ENCODE measurements around the gene BIRC6.
"Not testable (repeated sequence)": the region's sequence is repeated elsewhere in the genome, so short reads cannot be mapped to it uniquely, and the experiment has no call there.

The BIRC6 gene

GRCh38 chr2:32356681-32357317 is at the start of gene BIRC6:
BIRC6 (plus strand) TSS chr2:32357023; CDS start chr2:32357162, 139 bp downstream.
- DNase-seq (ENCODE audit: low read depth in 3 of 3): peak; percentile 76 to 94 (median 77)

- DNase-seq (ENCODE audit: low read depth in 3 of 3): no peak
Measured at GRCh38 chr2:32310577-32310976, 46.2 kb upstream of the BIRC6 start.

GRCh38 chr2:32314886-32315285 is 41.9 kb upstream of the BIRC6 start:
- no peak for DNase-seq (ENCODE audit: low read depth in 3 of 3)

GRCh38 chr2:32328679-32329078 is 28.1 kb upstream of the BIRC6 start:
- DNase-seq (ENCODE audit: low read depth in 3 of 3): not testable (repeated sequence)

DNA sequence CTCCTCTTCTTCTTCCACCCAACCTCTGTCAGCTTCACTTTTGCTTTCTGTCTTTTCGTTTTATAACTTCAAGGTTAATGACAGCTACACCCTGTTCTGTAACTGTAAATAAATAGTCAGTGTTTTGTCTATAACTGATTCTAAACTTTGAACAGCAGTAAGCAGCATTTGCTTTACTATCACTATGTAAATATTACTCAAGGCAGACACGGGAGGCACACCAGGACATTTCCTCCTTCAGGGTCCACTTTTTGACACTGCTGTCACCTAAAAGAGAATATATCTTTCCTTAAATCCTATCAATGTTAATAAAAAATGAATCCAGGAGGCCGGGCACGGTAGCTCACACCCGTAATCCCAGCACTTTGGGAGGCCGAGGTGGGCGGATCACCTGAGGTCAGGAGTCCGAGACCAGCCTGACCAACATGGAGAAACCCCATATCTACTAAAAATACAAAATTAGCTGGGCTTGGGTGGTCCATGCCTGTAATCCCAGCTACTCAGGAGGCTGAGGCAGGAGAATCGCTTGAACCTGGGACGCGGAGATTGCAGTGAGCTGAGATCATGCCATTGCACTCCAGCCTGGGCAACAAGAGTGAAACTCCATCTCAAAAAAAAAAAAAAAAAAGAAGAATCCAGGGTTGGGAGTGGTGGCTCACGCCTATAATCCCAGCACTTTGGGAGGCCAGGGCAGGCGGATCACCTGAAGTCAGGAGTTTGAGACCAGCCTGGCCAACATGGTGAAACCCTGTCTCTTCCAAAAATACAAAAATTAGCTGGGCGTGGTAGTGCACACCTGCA is 27.4 kb upstream of the BIRC6 start:
- DNase-seq (ENCODE audit: low read depth in 3 of 3): not testable (repeated sequence)

DNA sequence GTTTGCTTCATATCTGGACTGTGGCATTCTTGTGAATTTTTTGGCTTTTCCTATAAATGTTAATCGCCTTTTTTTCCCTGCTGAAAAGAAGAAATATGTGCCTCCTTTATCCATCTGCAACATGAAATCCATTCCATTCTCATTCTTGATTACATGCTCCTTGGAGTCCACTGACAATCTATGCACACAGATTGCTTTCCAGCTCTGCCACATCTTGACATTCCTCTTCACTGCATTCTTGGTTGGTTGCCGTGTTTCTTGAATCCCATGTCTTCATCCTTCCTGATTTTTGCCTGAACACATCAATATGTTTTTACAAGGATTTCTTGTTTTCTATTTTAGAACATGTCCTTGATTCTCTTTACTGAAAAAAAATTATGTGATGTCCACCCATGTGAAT is 26.7 kb upstream of the BIRC6 start:
- no peak for DNase-seq (ENCODE audit: low read depth in 3 of 3)

GRCh38 chr2:32342801-32343200 is 14.0 kb upstream of the BIRC6 start:
- no peak for DNase-seq (ENCODE audit: low read depth in 3 of 3)

GRCh38 chr2:32350797-32351196 is 6.0 kb upstream of the BIRC6 start:
- not testable (repeated sequence) for DNase-seq (ENCODE audit: low read depth in 3 of 3)

- DNase-seq (ENCODE audit: low read depth in 3 of 3): no peak
Measured at GRCh38 chr2:32355976-32356680, 695 bp upstream of the BIRC6 start.

DNA sequence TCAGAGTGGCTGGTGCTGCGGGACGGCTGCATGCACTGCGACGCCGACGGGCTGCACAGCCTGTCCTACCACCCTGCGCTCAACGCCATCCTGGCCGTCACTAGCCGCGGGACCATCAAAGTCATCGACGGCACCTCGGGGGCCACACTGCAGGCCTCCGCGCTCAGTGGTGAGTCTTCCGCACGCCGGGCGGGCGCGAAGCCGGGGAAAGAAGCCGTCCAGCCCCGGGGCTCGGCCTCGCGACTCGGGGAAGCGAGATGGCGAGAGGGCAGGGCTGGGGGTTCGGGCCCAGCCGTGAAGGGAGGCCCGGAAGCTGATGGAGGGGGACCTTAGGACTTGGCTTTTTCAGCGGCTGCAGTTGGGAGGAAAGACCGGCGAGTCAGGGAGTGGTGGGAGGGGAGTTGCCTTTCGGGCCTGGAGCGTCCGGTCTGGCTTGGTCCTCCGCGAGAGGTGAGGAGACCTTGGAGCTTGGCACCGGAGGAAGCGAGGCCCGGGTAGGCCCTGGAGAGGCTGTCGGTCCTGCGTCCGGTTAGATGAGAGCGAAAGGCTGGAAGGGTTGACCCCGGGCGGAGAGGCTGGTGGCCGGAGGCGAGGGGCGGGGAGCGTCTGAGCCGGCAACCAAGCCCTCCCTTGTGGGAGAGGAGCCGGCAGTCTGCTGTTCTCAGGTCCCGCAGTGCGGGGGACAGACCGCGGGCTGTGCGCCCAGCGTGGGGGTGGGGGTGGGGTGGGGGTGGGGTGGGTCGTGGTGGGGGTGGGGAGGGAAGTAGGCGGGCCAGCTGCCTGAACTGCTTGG is 691 bp downstream of the BIRC6 start:
- DNase-seq (ENCODE audit: low read depth in 3 of 3): peak in 2 of 3 experiments; percentile 4 to 8

DNA sequence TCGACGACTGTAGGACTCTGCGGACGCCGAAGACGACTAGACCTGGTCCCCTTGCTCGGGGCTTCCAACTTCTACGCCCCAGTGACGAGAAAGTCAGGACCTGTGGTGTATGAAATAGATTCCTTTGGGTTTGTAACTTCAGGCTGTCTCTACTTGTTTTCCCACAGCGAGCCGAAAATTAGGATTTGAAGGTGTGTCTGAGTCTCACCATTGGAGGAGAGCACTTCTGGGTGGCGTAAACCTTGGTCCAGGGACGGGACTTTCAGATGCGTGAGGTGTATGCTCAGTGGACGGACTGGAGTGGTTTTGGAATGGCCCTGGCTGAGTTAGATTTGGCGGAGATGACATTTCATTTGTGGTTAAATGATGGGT is 1.3 kb downstream of the BIRC6 start:
- no peak for DNase-seq (ENCODE audit: low read depth in 3 of 3)

DNA sequence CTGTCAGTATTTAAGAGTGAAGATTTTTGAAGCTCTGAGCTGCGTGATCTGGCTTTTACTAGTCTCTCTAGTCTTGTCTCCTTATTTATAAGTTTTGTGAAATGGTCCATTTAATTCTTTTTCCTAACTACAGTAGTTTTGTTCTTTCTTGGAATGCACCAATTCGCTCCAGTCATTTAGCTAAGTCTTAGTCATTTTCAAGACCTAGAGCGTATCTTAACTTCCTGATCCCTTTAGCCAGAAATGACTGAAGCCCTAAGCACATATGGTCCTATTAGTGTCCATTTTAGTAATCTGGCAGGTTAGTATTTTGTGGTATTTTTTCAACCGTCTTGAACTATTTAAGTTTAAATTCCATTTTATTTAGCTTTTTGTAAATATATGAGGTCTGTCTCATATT is 3.6 kb downstream of the BIRC6 start:
- no peak for DNase-seq (ENCODE audit: low read depth in 3 of 3)

GRCh38 chr2:32362997-32363396 is 6.2 kb downstream of the BIRC6 start:
- DNase-seq (ENCODE audit: low read depth in 3 of 3): not testable (repeated sequence)

GRCh38 chr2:32363597-32363996 is 6.8 kb downstream of the BIRC6 start:
- no peak for DNase-seq (ENCODE audit: low read depth in 3 of 3)

DNA sequence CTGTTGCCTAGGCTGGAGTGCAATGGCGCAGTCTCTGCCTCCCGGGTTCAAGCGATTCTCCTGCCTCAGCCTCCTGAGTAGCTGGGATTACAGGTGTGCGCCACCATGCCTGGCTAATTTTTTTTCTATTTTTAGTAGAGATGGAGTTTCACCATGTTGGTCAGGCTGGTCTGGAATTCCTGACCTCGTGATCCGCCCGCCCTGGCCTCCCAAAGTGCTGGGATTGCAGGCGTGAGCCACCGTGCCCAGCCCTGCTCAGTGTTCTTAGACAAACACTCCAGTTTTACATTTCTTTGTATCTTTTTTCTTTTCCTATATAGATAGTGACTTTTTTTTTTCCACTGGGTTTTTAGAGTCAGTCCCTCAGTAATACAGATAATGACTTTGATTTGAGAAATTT is 7.5 kb downstream of the BIRC6 start:
- DNase-seq (ENCODE audit: low read depth in 3 of 3): not testable (repeated sequence)

DNA sequence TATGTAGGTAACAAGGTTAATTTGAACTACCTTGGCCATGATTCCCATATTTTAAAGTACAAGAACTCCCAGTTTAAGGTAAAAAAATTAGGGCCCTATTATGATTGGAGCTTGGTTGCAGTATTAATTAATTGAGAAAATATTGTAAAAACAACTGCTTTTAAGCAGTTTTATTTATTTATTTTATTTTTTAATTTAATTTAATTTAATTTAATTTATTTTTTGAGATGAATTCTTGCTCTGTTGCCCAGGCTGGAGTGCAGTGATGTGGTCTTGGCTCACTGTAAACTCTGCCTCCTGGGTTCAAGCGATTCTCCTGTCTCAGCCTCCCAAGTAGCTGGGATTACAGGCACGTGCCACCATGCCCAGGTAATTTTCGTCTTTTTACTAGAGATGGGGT is 8.9 kb downstream of the BIRC6 start:
- DNase-seq (ENCODE audit: low read depth in 3 of 3): not testable (repeated sequence)

DNA sequence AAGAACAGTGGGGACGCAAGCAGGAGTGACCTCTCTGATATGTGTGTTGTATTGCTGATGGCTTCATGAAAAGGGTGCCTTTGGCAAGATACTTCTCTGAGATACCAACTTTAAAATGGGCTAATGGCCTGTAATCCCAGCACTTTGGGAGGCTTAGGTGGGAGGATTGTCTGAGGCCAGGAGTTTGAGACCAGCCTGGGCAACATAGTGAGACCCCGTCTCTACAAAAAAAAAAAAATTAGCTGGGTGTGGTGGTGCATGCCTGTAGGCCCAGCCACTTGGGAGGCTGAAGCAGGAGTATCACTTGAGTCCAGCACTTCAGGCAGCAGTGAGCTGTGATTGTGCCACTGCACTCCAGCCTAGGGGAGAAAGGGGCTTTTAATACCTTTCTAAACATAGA is 9.8 kb downstream of the BIRC6 start:
- no peak for DNase-seq (ENCODE audit: low read depth in 3 of 3)

DNA sequence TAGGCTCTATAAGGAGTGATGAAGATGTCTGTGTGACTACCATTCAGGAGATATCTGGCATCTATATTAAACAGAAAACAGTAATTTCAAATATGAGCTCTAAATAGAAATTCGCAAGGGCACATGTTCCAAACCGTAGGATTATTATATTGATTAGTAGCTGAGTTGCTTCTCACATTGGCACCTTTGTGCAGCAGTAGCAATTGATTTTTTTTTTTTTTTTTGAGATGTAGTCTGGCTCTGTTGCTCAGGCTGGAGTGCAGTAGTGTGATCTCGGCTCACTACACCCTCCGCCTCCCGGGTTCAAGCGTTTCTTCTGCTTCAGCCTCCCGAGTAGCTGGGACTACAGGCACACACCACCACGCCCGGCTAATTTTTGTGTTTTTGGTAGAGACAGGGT is 12.4 kb downstream of the BIRC6 start:
- no peak for DNase-seq (ENCODE audit: low read depth in 3 of 3)

DNA sequence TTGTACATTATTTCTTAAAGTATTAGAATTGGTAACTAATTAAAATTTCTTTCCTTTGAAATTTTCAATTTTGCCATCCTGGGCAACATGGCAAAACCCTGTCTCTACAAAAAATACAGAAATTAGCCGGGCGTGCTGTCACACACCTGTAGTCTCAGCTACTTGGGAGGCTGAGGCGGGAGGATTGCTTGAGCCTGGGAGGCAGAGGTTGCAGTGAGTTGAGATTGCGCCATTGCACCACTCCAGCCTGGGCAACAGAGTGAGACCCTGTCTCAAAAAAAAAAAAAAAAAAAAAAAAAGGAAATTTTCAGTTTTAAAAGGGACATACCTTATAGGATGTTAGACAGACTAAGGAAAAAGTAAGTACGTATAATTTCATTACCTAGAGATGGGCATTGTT is 14.1 kb downstream of the BIRC6 start:
- DNase-seq (ENCODE audit: low read depth in 3 of 3): not testable (repeated sequence)

- DNase-seq (ENCODE audit: low read depth in 3 of 3): no peak
Measured at GRCh38 chr2:32372519-32373182, 15.8 kb downstream of the BIRC6 start.

- no peak for DNase-seq (ENCODE audit: low read depth in 3 of 3)
Measured at GRCh38 chr2:32375228-32375892, 18.5 kb downstream of the BIRC6 start.

Data from stimulated activated CD4-positive, alpha-beta T cell treated with anti-CD3 and anti-CD28 coated beads, TNF-alpha, amount 100 ng/mL, for 4 hours (primary cell).